RWPE2 (cell line): Measurements from ENCODE around the gene VGLL4.

Source experiments
- ATAC-seq: fragments of 200-7000 bp; cut with Tn5 transposase; 3 replicates; pipeline ENCODE4 v1.9.1; 2021; ENCODE audit warnings: low read depth
- DNase-seq: peaks from one replicate; pipeline ENCODE4 v3.0.0-alpha.2; 2020; ENCODE audit warnings: low spot score
- H3K27ac ChIP-seq: fragments of 450-650 bp; 2 replicates; pipeline ENCODE4 v1.5.1; 2017; ENCODE audit warnings: mild to moderate bottlenecking; ENCODE audit not compliant: poor library complexity, severe bottlenecking
- H3K27me3 ChIP-seq: fragments of 250-450 bp; sonication (Bioruptor Pico); 2 replicates; pipeline ENCODE4 v1.5.1; 2021; ENCODE audit warnings: mild to moderate bottlenecking, moderate library complexity; ENCODE audit not compliant: insufficient read depth, poor library complexity, severe bottlenecking
- H3K36me3 ChIP-seq: fragments of 250-450 bp; sonication (Bioruptor Pico); 2 replicates; pipeline ENCODE4 v1.5.1; 2020; ENCODE audit warnings: low read depth, mild to moderate bottlenecking, moderate library complexity
- H3K4me1 ChIP-seq: fragments of 250-450 bp; sonication (Bioruptor Pico); 2 replicates; pipeline ENCODE4 v1.5.1; 2021; ENCODE audit warnings: mild to moderate bottlenecking, moderate library complexity; ENCODE audit not compliant: insufficient read depth, poor library complexity, severe bottlenecking
- H3K4me3 ChIP-seq: fragments of 250-450 bp; sonication (Bioruptor Pico); 2 replicates; pipeline ENCODE4 v1.5.1; 2021; ENCODE audit warnings: mild to moderate bottlenecking, moderate library complexity; ENCODE audit not compliant: severe bottlenecking
- H3K9me3 ChIP-seq: fragments of 250-450 bp; sonication (Bioruptor Pico); 2 replicates; pipeline ENCODE4 v1.5.1; 2021; ENCODE audit warnings: mild to moderate bottlenecking, moderate library complexity; ENCODE audit not compliant: severe bottlenecking
- TF ChIP-seq, protein P1 (sequence below): fragments of 450-650 bp; IDR thresholded peaks from one replicate; pipeline ENCODE4 v1.5.1; 2017; ENCODE audit warnings: mild to moderate bottlenecking, moderate library complexity; ENCODE audit not compliant: poor library complexity, severe bottlenecking

Gene VGLL4

DNA sequence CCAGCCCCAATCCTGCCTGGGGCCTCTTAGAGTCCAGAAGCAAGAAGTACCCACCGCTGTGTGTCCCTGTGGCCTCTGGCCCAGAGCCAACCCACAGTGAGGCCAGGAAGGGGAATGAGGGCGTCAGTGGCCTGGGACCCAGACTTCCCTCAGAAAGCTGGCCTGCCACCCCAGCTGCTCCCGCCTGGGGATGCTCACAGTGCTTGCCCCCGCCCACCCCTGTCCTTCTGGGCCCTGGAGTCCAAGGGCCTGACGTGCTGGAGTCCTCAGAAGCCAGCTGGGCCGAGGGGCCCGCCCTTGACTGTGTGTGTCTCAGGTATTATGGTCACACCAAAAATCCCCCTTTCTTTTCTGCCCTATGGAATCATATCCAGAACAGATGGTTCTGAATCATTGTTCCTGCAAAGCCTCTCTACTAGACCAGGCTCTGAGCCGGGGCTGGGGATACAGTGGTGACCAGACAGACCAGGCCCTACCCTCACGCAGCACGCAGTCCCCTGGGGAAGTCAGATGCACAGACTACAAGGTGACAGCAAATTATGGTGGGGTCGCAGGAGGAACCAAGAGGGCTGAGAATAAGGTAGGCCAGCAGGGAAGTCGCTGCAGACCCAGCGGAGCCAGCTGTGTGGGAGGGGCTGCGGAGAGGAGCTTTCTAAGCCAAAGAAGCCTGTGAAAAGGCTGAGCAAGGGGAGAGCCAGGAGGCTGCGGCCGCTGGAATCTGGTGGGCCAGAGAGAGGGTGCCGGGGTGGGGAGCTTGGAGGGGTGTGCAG, 99.1 kb downstream of the VGLL4 start:
- H3K27ac ChIP-seq: no peak overlapping the region
- ATAC-seq: no peak

DNA sequence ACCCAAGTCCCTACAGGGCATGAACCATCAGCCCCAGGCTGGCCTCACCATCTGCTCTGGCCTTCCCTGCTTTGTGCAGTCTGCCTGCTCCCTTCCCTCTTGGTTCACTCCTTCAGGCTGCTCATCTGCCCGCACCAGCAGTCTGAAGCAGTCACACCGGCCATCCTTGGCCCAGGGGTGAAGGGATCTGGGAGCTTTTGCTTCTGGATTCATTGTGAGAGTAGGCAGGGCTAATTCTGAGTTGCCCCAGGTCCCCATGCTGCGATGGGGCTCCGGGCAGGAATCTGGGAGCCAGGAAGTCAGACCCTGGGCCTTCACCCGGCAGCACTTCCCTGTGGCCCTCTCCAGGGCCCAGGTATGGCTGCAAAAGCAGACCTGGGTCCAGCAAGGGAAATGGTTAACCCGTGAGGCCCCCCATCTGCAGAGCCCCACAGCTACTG, 99.7 kb downstream of the VGLL4 start:
- Histone ChIP-seq H3K4me1 (peaks cover 4% of the 10 kb centered on the region), H3K4me3 (no peak overlapping the region), H3K9me3 (no peaks in the 10 kb centered on the region), H3K27me3 (no peaks in the 10 kb centered on the region), H3K36me3 (no peaks in the 10 kb centered on the region), H3K27ac (no peak overlapping the region)
- DNase-seq (peak; percentile 30), ATAC-seq (no peak; the same call in 2 of the 3 replicates)
- TF ChIP-seq, protein P1, sequence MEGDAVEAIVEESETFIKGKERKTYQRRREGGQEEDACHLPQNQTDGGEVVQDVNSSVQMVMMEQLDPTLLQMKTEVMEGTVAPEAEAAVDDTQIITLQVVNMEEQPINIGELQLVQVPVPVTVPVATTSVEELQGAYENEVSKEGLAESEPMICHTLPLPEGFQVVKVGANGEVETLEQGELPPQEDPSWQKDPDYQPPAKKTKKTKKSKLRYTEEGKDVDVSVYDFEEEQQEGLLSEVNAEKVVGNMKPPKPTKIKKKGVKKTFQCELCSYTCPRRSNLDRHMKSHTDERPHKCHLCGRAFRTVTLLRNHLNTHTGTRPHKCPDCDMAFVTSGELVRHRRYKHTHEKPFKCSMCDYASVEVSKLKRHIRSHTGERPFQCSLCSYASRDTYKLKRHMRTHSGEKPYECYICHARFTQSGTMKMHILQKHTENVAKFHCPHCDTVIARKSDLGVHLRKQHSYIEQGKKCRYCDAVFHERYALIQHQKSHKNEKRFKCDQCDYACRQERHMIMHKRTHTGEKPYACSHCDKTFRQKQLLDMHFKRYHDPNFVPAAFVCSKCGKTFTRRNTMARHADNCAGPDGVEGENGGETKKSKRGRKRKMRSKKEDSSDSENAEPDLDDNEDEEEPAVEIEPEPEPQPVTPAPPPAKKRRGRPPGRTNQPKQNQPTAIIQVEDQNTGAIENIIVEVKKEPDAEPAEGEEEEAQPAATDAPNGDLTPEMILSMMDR: no peak

More for the DNA sequence above, 99.1 kb downstream of the VGLL4 start:
- no peak overlapping the region for H3K4me3 ChIP-seq
- H3K4me1 ChIP-seq: peaks cover 4% of the 10 kb centered on the region
- H3K36me3 ChIP-seq: no peaks in the 10 kb centered on the region
- peak; percentile 49 for DNase-seq
- TF ChIP-seq, protein P1: no peak
- H3K27me3 ChIP-seq: no peaks in the 10 kb centered on the region
- H3K9me3 ChIP-seq: no peaks in the 10 kb centered on the region

DNA sequence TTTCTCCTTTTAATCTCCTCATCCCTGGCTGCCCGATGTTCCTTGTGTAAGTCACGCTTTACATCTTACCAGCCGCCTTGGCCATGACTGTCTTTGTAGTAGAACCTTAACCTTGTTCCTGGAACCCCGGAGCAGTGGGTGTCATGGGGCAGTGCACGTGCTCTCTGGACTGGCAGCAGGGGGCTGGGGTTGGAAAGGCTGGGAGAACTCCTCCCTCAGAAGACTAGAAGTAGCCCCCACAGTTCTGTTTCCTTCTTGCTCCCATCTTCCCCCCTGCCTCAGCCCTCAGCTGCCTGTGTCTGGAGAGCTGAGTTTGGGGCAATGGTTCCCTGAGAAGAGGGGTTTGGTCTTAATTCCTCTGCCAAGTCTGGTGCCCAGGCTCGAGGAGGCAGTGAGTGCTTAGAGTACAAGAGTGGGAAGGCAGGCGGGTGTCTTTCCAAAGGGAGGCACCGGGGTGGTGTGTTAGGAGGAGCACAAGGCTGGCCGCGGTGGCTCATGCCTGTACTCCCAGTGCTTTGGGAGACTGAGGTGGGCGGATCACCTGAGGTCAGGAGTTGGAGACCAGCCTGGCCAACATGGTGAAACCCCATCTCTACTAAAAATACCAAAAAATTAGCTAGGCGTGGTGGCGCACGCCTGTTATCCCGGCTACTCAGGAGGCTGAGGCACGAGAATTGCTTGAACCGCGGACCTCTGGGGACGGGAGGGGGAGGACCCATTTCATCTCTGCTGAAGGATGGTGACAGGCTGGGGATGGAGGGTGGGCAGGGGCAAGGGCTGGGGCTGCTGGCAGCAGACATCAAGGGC, 100.4 kb downstream of the VGLL4 start:
- H3K27ac ChIP-seq: no peak overlapping the region
- DNase-seq (peak; percentile 35), ATAC-seq (no peak)
- H3K9me3 ChIP-seq: no peaks in the 10 kb centered on the region
- no peaks in the 10 kb centered on the region for H3K27me3 ChIP-seq
- TF ChIP-seq, protein P1: no peak
- peaks cover 2% of the 10 kb centered on the region for H3K4me1 ChIP-seq
- H3K36me3 ChIP-seq: no peaks in the 10 kb centered on the region
- no peak overlapping the region for H3K4me3 ChIP-seq

DNA sequence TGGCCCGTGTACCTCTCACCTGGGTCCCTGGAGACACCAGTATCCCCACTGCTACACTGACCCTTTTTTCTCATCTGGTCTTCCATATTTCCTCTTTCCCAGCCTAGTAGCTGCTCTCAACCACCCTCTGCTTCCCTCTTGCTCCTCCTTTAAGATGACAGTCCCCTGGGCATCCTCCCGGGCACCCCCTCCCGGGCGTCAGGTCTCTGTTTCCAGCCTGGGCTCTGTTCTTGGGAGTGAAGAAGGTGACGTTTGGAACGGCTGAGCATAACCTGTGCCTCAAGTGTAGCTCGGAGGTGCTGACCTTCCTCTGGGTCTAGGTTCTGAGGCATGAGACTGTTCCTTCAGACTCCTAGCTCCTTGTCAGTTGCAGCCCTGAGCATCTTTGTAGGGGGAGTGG, 101.2 kb downstream of the VGLL4 start:
- Histone ChIP-seq H3K4me3 (no peak overlapping the region), H3K27ac (no peak overlapping the region), H3K4me1 (no peaks in the 10 kb centered on the region), H3K36me3 (no peaks in the 10 kb centered on the region), H3K27me3 (no peaks in the 10 kb centered on the region), H3K9me3 (no peaks in the 10 kb centered on the region)
- DNase-seq: peak; percentile 23
- ATAC-seq: no peak
- TF ChIP-seq, protein P1: no peak
